Activated naive CD8-positive, alpha-beta T cell (primary cell): ENCODE data around the gene GPR171.
A peak's percentile ranks its signal among the peaks of the same experiment; 100 is the strongest.

Source experiments
- H3K27ac Mint-ChIP-seq: one replicate; pipeline ENCODE4 v1.8.0; 2021; ENCODE audit warnings: mixed read lengths
- H3K27me3 Mint-ChIP-seq: one replicate; pipeline ENCODE4 v1.8.0; 2021; ENCODE audit warnings: mixed read lengths
- H3K36me3 Mint-ChIP-seq: one replicate; pipeline ENCODE4 v1.8.0; 2021; ENCODE audit warnings: mixed read lengths
- H3K4me1 Mint-ChIP-seq: one replicate; pipeline ENCODE4 v1.8.0; 2021; ENCODE audit warnings: low read depth, mixed read lengths
- H3K4me3 Mint-ChIP-seq: one replicate; pipeline ENCODE4 v1.8.0; 2021; ENCODE audit warnings: mild to moderate bottlenecking, mixed read lengths
- H3K9me3 Mint-ChIP-seq: one replicate; pipeline ENCODE4 v1.8.0; 2021; ENCODE audit warnings: low read depth, mixed read lengths

Gene GPR171

DNA sequence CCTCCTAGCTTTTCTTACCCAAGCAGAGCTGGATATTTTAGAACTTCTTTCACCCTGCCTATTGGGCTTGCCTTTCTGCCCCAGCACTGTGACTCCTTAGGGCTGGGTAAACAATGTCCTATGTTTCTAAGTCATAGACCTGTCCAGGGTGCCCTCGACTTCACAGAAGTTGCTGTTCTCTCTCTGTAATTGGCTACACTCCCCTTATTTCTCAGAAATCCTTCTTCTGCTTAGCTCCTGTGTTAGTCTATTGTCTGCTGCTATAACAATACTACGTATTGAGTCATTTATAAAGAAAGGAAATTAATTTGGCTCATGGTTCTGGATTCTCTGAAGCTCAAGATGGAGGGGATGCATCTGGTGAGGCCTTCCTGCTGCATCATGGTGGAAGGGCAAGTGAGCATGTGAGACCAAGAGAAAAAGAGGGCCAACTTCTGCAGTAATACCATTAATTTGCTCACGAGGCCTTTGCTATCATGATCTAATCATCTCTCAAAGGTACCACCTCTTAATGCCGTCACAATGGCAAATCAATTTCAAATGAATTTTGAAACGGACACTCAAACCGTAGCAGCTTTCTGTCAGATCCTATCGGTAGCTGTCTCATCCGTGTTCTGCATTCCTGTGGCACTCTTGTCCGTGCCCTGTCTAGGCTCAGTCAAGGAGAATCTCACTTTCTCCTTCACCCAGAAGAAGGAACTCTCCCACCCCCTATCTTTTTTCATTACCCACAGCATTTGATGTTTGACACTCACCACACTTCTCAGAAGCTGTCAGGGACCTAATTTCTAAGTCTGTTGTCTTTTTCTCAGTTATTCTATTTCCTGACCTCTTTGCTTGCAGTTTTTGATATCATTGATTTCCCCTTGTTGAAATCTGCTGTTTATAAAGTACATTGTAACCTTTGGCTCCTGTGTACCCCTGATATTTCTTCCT, 22.3 kb upstream of the GPR171 start:
- Mint-ChIP-seq H3K36me3 (peaks cover 11% of the 10 kb centered on the region), H3K27me3 (no peaks in the 10 kb centered on the region), H3K9me3 (peaks cover 9% of the 10 kb centered on the region), H3K27ac (peak overlapping the region; percentile 90), H3K4me3 (peak overlapping the region; percentile 20), H3K4me1 (peaks cover 47% of the 10 kb centered on the region)

DNA sequence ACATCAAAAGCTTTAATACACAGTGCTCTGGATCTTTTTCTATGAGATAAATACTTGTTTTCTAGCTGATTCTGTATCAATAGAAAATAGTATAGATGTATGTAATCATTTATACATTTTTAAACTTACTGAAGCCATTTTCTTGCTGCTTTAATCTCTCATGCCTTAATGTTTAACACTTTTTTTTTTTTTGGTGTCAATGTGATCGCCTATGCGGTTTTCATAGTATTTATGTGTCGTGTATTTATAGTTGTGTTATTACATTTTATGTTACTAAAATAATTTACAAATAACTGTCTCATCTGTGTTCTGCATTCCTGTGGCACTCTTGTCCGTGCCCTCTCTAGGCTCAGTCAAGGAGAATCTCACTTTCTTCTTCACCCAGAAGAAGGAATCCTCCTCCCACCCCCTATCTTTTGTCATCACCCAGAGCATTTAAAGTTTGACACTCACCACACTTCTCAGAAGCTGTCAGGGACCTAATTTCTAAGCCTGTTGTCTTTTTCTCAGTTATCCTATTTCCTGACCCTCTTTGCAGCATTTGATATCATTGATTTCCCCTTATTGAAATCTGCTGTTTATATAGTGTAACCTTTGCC, 21.4 kb upstream of the GPR171 start:
- no peak overlapping the region for H3K4me3 Mint-ChIP-seq

DNA sequence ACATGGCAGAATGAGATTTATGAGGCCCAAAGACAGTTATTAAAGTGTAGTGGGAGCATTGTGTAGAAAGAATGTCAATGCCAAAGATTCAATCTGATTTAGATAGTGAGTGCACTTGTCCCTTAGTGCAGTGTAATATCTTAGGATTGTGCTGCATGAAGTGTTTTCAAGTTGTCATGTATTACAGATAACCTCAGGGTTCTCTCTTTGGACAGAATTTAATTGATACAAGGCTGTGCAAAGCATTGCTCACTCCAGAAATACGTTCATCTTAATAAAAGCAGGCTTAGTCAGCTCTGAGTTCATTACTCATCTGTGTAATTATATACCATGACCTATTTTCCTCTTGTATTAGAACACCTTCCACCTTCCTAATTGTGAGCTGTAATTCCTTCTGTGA, 16.0 kb upstream of the GPR171 start:
- peaks cover 7% of the 10 kb centered on the region for H3K4me1 Mint-ChIP-seq
- no peak overlapping the region for H3K27ac Mint-ChIP-seq
- H3K4me3 Mint-ChIP-seq = no peak overlapping the region
- H3K9me3 Mint-ChIP-seq = peaks cover 9% of the 10 kb centered on the region
- H3K36me3 Mint-ChIP-seq = peaks cover 11% of the 10 kb centered on the region
- H3K27me3 Mint-ChIP-seq = no peaks in the 10 kb centered on the region

More for the DNA sequence above, 21.4 kb upstream of the GPR171 start:
- Mint-ChIP-seq H3K36me3 (peaks cover 11% of the 10 kb centered on the region), H3K4me1 (peaks cover 45% of the 10 kb centered on the region), H3K9me3 (peaks cover 9% of the 10 kb centered on the region), H3K27ac (peak overlapping the region; percentile 80), H3K27me3 (no peaks in the 10 kb centered on the region)

DNA sequence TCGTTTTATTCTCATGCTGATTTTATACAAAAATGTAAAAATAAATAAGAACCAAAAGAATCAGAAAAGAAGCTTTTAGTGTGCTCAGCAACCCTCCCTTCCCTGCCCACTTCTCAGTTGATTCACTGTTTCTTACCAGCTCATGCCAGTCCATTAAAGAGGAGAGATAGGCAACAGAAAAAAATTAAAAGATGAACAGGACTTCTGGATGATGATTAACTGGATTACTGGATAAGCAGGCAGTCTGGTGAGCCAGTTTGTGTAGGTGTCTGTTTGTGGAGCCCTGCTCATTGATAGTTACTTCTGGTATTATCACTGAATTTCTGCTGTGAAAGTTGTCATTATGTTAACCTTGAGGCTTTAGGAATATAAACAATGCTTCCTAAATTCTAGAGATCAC, 15.1 kb upstream of the GPR171 start:
- peaks cover 9% of the 10 kb centered on the region for H3K9me3 Mint-ChIP-seq
- peaks cover 11% of the 10 kb centered on the region for H3K36me3 Mint-ChIP-seq
- no peaks in the 10 kb centered on the region for H3K27me3 Mint-ChIP-seq
- no peak overlapping the region for H3K4me3 Mint-ChIP-seq
- peaks cover 7% of the 10 kb centered on the region for H3K4me1 Mint-ChIP-seq
- H3K27ac Mint-ChIP-seq = no peak overlapping the region

DNA sequence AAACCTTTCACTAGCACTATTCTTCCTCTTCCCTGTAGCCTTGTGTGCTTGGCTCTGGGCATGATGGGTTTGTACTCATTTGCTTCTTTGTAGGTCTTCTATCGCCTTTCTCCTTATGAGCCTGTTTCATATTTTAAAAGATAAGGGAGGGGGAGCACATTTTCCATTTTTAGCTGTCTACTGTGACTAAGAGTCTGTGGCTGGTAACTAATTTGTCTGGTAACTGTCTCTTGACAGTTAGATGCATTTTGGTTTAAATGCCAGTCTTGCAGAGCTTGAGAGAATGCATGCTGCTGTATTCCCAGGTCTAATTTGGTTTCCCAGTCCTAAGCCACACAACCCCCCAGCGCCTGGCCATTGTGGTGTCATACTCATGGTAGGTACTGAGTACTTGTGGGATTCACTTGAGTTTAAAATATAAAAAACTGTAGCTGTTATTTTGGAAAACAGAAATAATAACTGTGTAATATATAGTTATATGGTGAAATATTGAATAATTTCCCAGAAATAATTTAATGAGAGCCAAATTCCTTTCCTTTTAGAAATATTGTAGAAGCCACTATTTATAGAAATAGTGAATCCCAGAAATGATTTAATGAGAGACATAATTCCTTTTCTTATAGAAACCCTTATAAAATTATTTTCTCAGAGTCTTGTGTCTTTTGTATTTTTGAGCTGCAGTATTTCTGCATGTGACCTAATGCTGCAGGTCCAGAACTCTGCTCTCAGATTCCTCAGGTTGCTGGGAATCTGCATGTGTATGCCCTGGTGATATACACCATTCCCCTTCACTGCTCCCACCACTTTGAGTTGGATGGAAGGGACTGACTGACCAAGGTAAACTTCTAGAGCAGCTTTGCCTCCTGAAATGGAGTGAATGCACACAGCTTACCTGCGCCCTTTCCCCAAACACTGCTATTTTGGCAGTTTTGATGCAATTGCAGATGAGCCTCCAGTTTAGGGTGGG, 13.9 kb upstream of the GPR171 start:
- Mint-ChIP-seq H3K9me3 (peaks cover 5% of the 10 kb centered on the region), H3K4me3 (no peak overlapping the region), H3K27me3 (no peaks in the 10 kb centered on the region), H3K4me1 (peaks cover 7% of the 10 kb centered on the region), H3K36me3 (peaks cover 8% of the 10 kb centered on the region), H3K27ac (no peak overlapping the region)

DNA sequence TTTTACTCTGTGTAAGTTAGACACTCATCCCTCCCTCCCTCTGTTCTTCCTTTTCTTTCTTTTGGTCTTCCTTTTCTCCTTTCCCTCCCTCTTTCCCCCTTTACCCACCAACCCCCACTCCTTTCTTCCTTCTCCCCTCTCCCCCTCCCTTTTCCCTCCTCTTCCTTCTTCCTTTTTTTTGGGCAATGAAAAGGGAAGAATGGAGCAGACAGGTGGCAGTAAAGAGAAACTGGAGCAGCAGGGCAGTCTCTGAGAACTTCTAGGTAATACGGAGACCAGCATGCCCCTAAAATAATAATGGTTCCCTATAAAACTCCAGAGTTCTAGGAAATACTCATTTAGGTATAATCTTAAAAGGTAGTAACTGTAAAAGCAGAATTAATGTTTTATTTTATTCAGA, 11.4 kb upstream of the GPR171 start:
- H3K4me1 Mint-ChIP-seq = peaks cover 28% of the 10 kb centered on the region
- H3K27me3 Mint-ChIP-seq = no peaks in the 10 kb centered on the region
- H3K4me3 Mint-ChIP-seq = no peak overlapping the region
- no peaks in the 10 kb centered on the region for H3K9me3 Mint-ChIP-seq
- no peaks in the 10 kb centered on the region for H3K36me3 Mint-ChIP-seq
- no peak overlapping the region for H3K27ac Mint-ChIP-seq

DNA sequence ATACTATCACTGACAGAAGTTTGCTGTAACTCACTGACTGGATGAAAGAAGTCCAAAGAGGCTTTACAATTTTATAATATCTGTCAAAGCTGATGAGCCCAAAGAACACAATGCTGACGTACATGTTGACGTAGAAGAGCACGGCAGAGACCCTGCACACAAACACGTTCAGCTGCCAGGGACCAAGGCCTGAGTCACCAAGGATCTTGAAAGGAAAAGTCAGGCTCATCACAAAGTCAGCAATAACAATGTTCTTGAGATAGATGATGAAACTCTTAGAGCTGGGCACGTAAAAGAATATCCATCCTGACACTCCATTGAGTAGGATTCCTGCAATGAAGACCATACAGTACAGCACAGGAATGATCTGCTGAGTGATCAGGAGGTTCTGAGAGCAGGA, 10.9 kb upstream of the GPR171 start:
- Mint-ChIP-seq H3K27me3 (no peaks in the 10 kb centered on the region), H3K36me3 (no peaks in the 10 kb centered on the region), H3K9me3 (no peaks in the 10 kb centered on the region), H3K27ac (no peak overlapping the region), H3K4me3 (no peak overlapping the region), H3K4me1 (peaks cover 33% of the 10 kb centered on the region)

DNA sequence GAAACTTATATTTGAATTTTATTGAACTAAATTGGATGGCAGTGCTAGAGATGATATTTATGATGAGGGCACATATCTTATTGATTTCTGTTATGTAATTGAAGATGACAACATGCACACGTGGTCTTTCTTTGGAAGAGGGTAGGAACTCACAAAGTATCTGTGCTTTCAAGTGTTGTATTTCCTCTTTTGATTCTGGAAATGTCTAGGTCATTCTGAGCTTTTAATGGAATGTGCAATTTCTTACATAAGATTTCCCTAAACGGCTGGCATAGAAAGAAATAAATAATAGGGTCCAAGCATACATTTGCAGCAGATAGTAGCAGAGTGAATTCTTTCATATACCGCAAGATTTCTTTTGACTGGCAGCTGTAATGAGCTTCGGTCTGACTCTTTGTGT, 10.1 kb upstream of the GPR171 start:
- no peaks in the 10 kb centered on the region for H3K27me3 Mint-ChIP-seq
- no peaks in the 10 kb centered on the region for H3K36me3 Mint-ChIP-seq
- H3K4me1 Mint-ChIP-seq = peaks cover 40% of the 10 kb centered on the region

DNA sequence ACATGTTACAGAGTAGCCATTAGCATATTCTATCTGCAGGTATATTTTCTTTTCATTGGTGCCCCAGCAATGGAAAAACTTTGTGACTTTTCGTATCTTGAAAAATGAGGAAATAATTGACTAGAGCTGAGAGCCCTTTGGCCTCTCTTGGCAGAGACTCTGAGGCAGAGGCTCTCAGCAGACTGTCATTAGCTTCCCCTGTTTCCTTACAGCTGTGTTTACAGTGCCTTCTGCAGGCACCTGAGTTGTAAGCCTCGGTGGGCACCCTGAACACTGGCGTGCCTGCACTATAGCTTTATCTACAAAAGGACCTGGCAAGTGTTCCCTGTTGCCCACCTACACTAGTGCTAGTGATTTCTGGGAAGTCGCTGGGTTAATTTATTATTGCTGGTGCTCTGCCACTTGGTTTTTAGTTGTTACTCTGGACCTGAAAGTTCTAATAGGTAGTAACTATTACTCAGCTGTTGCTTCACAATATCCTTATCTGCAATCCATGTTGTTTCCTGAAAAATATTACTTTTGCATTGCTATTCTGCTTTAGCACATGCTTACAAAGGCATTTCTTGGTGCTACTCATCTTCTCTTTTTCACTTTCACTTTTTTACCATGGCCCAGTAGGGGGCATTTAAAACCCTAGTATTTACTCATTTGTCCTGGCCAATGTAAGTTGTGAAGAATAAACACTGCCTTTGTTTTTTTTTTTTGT, 7.8 kb upstream of the GPR171 start:
- Mint-ChIP-seq H3K27ac (peak overlapping the region; percentile 78), H3K4me1 (peaks cover 56% of the 10 kb centered on the region), H3K36me3 (no peaks in the 10 kb centered on the region), H3K27me3 (no peaks in the 10 kb centered on the region), H3K9me3 (no peaks in the 10 kb centered on the region), H3K4me3 (peak overlapping the region; percentile 61)

More for the DNA sequence above, 10.1 kb upstream of the GPR171 start:
- Mint-ChIP-seq H3K9me3 (no peaks in the 10 kb centered on the region), H3K27ac (no peak overlapping the region), H3K4me3 (no peak overlapping the region)

DNA sequence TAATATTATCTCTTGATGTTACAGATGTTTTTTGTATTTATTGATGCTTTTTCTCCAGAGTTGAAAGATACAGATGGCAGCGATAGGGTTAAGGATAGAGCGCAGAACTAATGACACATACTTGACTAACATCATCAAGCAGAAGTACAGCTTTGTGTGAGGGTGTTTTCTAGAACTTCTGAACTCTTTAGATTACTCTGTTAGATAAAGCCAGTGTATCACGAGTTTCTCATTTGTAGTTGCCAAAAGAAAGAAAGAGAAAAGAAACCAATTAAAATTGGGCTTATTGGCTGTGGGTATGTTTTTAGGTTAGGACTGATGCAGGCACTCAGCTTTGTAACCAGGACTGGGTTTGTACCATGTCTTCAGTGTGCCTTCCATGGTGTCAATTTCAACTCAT, 6.6 kb upstream of the GPR171 start:
- H3K4me1 Mint-ChIP-seq = peaks cover 67% of the 10 kb centered on the region
- H3K9me3 Mint-ChIP-seq = no peaks in the 10 kb centered on the region
- H3K27me3 Mint-ChIP-seq = no peaks in the 10 kb centered on the region
- peak overlapping the region; percentile 78 for H3K27ac Mint-ChIP-seq
- H3K36me3 Mint-ChIP-seq = no peaks in the 10 kb centered on the region
- no peak overlapping the region for H3K4me3 Mint-ChIP-seq

DNA sequence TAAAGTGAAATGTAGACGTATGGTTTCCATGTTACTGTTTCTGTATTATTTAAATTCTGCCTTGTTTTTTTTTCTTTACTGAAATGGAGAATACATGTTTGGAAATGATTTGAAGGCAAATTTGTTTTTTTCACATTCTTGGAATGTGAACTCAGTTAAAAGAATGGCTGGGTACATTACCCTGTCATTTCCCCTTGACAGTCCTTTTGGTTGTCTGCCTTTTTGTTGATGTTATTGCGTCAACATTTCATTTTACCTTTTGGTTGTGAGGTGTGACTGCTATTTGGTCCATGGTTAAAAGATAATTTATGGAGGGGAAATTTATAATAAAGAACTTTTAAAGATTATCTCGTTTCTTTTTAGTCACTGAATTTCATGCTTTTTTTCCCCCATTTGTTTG, 3.2 kb upstream of the GPR171 start:
- Mint-ChIP-seq H3K36me3 (peaks cover 4% of the 10 kb centered on the region), H3K9me3 (no peaks in the 10 kb centered on the region), H3K4me3 (peak overlapping the region; percentile 62), H3K4me1 (peaks cover 91% of the 10 kb centered on the region), H3K27me3 (no peaks in the 10 kb centered on the region), H3K27ac (peak overlapping the region; percentile 94)

DNA sequence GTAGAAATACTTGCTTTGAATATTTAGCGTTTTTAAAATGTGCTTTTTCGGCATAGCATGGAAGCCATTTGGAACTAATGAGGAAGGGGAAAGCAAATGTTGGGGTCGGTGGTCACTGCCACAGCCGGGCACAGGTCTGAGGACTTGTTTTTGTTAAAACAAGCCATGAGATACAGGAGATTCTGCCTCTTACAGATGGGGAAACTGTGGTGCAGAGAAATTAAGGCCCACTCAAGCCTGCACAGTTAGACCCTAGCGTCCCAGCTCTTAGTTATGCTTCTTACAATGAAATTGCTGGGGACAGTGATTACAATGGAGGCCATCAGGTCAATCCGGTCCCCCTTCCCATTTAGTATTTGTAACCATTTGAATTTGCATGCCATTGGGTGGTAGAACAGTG, 2.5 kb upstream of the GPR171 start:
- Mint-ChIP-seq H3K36me3 (peaks cover 8% of the 10 kb centered on the region), H3K27me3 (no peaks in the 10 kb centered on the region), H3K27ac (peak overlapping the region; percentile 94), H3K4me3 (peak overlapping the region; percentile 62), H3K9me3 (no peaks in the 10 kb centered on the region), H3K4me1 (peaks cover 90% of the 10 kb centered on the region)

DNA sequence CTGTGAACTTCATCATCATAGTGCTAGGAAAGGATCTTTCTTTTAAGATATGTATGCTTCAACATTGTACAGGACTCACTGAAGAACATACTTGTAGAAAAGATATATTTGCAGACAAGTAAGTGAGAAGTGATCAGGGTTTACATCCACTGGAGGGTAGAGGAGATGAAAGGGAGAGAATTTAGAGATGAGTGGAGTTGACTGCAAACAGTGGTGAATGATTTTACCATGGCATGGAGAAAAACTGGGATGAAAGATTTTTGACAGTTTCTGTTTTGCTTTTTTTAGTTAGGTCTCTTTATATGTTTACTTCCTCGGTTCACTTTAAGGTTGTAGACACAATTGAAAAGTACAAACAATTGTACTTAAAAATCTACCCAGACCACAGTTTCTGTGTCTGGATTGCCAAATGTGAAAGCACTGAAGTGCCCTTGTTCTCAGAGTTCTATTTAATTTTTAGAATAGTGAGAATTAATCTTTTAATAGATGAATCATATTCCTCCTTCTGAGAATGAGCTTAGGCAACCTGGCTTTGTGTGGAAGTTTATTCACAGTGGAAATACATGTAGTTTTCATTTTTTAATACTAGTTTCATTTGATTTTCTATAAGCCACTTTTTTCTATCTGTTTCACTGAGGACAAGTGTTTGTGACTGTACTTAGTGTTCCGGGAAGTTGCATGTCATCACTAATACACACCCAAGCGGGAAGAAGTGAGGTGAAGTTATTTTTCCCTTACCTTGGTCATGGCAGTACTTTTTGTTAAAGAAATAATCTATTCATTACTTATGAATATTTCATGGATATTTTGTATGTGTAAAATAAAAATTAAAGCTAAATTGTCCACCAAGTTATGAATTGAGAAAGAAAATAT, 1.8 kb upstream of the GPR171 start:
- H3K27ac Mint-ChIP-seq = peak overlapping the region; percentile 94
- H3K27me3 Mint-ChIP-seq = no peaks in the 10 kb centered on the region
- H3K9me3 Mint-ChIP-seq = no peaks in the 10 kb centered on the region
- H3K4me3 Mint-ChIP-seq = peak overlapping the region; percentile 62
- peaks cover 89% of the 10 kb centered on the region for H3K4me1 Mint-ChIP-seq
- H3K36me3 Mint-ChIP-seq = peaks cover 10% of the 10 kb centered on the region
